HEK293T (cell line): ENCODE measurements around the gene LTO1.

ENCODE experiments used
- ARNT ChIP-seq: fragments of 450-650 bp; IDR thresholded peaks from 2 replicates; pipeline ENCODE4 v1.6.1; 2017; ENCODE audit warnings: mild to moderate bottlenecking
- BHLHE40 ChIP-seq: fragments of 450-650 bp; IDR thresholded peaks from 2 replicates; pipeline ENCODE4 v1.6.1; 2016; ENCODE audit warnings: mild to moderate bottlenecking, moderate library complexity, borderline replicate concordance
- ELF4 ChIP-seq: fragments of 450-650 bp; IDR thresholded peaks from 2 replicates; pipeline ENCODE4 v1.6.1; 2017; ENCODE audit warnings: antibody characterized with exemption
- FOXK2 ChIP-seq: fragments of 450-650 bp; IDR thresholded peaks from 2 replicates; pipeline ENCODE4 v1.6.1; 2016; ENCODE audit warnings: mild to moderate bottlenecking
- FOXM1 ChIP-seq: fragments of 450-650 bp; IDR thresholded peaks from 2 replicates; pipeline ENCODE4 v1.6.1; 2017; ENCODE audit warnings: mild to moderate bottlenecking, borderline replicate concordance
- L3MBTL2 ChIP-seq: fragments of 450-650 bp; conservative IDR thresholded peaks from 2 replicates; pipeline ENCODE4 v1.6.1; 2016; ENCODE audit warnings: mild to moderate bottlenecking
- LEF1 ChIP-seq: fragments of 450-650 bp; IDR thresholded peaks from 2 replicates; pipeline ENCODE4 v1.6.1; 2017; ENCODE audit warnings: mild to moderate bottlenecking, borderline replicate concordance
- SP1 ChIP-seq: fragments of 450-650 bp; IDR thresholded peaks from 2 replicates; pipeline ENCODE4 v1.6.1; 2017
- TARDBP ChIP-seq: fragments of 450-650 bp; IDR thresholded peaks from 2 replicates; pipeline ENCODE4 v1.6.1; 2016
- ZNF384 ChIP-seq: fragments of 450-650 bp; IDR thresholded peaks from 2 replicates; pipeline ENCODE4 v1.6.1; 2016

- TF ChIP-seq SP1: no peak
- TF ChIP-seq TARDBP: no peak
- no peak for TF ChIP-seq L3MBTL2
- no peak for TF ChIP-seq BHLHE40
- TF ChIP-seq ZNF384: no peak
- TF ChIP-seq FOXM1: no peak
- TF ChIP-seq FOXK2: no peak
- TF ChIP-seq ARNT: no peak
- no peak for TF ChIP-seq LEF1
- no peak for TF ChIP-seq ELF4
Observed at GRCh38 chr11:69665669-69666068, 9.5 kb downstream of the LTO1 start.
